Adrenal gland (tissue), 5 donors: Measurements from ENCODE around the gene ZP1.
"Not testable (repeated sequence)": the region's sequence is repeated elsewhere in the genome, so short reads cannot be mapped to it uniquely, and the experiment has no call there.

ENCODE experiments used
- POLR2A ChIP-seq, 2 donors: fragments of 450-650 bp; IDR thresholded peaks; one replicate each; pipeline ENCODE4 v1.6.1; 2017; ENCODE audit warnings: antibody characterized with exemption in 2 of 2, mild to moderate bottlenecking in 2 of 2, moderate library complexity in 1 of 2
- TF ChIP-seq, protein P1 (sequence below), 6 experiments: fragments of 450-650 bp in 4 of 6; fragments of 200-600 bp in 2 of 6; sonication (generic) in 1 of 6; IDR thresholded peaks; 1 replicate in 5 of 6; 2 replicates in 1 of 6; pipeline versions ENCODE4 v1.5.1 to v1.8.0; 2016 to 2021; ENCODE audit warnings: antibody characterized with exemption in 6 of 6, mild to moderate bottlenecking in 2 of 6, moderate library complexity in 1 of 6
- donor health status: DM: no; HTN: no; CAD: no.

DNA sequence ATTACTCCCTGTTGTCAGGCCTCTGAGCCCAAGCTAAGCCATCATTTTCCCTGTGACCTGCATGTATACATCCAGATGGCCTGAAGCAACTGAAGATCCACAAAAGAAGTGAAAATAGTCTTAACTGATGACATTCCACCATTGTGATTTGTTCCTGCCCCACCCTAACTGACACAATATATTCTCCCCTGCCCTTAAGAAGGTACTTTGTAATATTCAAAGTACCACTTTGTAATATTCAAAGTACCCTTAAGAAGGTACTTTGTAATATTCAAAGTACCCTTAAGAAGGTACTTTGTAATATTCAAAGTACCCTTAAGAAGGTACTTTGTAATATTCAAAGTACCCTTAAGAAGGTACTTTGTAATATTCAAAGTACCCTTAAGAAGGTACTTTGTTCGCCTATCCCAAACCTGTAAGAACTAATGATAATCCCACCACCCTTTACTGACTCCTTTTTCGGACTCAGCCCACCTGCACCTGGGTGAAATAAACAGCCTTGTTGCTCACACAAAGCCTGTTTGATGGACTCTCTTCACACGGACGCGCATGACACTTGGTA lies 43.5 kb upstream of the ZP1 start:
- TF ChIP-seq, protein P1, sequence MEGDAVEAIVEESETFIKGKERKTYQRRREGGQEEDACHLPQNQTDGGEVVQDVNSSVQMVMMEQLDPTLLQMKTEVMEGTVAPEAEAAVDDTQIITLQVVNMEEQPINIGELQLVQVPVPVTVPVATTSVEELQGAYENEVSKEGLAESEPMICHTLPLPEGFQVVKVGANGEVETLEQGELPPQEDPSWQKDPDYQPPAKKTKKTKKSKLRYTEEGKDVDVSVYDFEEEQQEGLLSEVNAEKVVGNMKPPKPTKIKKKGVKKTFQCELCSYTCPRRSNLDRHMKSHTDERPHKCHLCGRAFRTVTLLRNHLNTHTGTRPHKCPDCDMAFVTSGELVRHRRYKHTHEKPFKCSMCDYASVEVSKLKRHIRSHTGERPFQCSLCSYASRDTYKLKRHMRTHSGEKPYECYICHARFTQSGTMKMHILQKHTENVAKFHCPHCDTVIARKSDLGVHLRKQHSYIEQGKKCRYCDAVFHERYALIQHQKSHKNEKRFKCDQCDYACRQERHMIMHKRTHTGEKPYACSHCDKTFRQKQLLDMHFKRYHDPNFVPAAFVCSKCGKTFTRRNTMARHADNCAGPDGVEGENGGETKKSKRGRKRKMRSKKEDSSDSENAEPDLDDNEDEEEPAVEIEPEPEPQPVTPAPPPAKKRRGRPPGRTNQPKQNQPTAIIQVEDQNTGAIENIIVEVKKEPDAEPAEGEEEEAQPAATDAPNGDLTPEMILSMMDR (IDR thresholded peaks at IDR 0.05): not testable (repeated sequence)
- TF ChIP-seq POLR2A (IDR thresholded peaks at IDR 0.05): not testable (repeated sequence)
